Fibroblast of mammary gland (primary cell): Measurements from ENCODE around the gene ASPHD1.

Experiments
- DNase-seq: peaks from one replicate; pipeline ENCODE4 v3.0.0-alpha.2; 2010; ENCODE audit warnings: low read depth
- H3K4me3 ChIP-seq: 2 replicates; pipeline ENCODE4 v1.5.1; 2011; ENCODE audit warnings: low read depth, mild to moderate bottlenecking, low read length, moderate library complexity; ENCODE audit not compliant: control insufficient read depth
- TF ChIP-seq, protein P1 (sequence below): conservative IDR thresholded peaks from 2 replicates; pipeline ENCODE4 v1.5.1; 2011; ENCODE audit warnings: low read depth, low read length, inconsistent platforms; ENCODE audit not compliant: control insufficient read depth, insufficient read depth

Gene ASPHD1

DNA sequence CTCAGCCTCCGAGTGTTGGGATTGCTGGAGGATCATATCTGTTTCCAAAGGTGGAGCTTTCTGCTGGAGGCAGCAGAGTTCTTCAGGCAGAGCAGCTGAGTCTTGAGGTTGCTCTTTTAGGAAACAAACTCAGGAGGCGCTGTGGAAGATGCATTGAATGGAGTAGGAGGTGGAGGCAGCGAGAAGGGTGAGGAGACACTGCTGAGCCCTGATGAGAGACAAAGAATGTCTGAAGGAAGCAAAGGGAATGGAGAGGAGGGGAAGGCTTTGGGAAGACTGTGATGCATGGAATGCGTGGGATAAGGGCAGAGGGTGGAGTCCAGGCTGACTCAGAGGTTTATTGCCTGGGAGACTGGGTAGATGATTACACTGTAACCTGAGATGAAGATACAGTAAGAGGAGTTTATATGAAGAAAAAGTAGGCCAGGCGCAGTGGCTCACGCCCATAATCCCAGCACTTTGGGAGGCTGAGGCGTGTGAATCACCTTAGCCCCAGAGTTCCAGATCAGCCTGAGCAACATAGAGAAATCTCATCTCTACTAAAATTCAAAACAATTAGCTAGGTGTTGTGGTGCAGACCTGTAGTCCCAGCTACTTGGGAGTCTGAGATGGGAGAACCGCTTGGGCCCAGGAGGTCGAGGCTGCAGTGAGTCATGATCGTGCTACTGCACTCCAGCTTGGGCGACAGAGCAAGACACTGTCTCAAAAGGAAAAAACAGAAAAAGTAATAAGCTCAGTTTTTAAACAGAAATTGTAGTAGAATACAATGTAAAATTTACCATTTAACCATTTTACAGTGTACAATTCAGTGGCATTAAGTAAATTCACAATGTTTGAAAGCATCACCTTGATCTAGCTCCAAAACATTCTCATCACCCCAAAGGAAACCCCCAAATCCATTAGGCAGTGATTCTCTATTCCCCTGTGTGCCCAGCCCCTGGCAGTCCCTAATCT is 43.8 kb downstream of the ASPHD1 start:
- H3K4me3 ChIP-seq, result peak overlapping the region; percentile 16
- TF ChIP-seq, protein P1, sequence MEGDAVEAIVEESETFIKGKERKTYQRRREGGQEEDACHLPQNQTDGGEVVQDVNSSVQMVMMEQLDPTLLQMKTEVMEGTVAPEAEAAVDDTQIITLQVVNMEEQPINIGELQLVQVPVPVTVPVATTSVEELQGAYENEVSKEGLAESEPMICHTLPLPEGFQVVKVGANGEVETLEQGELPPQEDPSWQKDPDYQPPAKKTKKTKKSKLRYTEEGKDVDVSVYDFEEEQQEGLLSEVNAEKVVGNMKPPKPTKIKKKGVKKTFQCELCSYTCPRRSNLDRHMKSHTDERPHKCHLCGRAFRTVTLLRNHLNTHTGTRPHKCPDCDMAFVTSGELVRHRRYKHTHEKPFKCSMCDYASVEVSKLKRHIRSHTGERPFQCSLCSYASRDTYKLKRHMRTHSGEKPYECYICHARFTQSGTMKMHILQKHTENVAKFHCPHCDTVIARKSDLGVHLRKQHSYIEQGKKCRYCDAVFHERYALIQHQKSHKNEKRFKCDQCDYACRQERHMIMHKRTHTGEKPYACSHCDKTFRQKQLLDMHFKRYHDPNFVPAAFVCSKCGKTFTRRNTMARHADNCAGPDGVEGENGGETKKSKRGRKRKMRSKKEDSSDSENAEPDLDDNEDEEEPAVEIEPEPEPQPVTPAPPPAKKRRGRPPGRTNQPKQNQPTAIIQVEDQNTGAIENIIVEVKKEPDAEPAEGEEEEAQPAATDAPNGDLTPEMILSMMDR, result peak; percentile 52
- DNase-seq, result peak; percentile 99

DNA sequence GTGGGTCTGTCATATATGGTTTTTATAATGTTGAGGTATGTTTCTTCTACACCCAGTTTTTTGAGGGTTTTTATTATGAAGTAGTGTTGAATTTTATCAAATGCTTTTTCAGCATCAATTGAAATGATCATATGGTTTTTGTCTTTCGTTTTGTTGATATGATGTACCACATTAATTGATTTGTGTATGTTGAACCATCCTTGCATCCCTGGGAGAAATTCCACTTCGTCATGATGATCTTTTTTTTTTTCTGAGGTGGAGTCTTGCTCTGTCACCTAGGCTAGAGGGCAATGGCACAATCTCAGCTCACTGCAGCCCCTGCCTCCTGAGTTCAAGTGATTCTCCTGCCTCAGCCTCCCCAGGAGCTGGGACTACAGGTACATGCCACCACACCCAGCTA is 47.6 kb downstream of the ASPHD1 start:
- no peak for DNase-seq
- TF ChIP-seq, protein P1, result no peak
- no peak overlapping the region for H3K4me3 ChIP-seq

DNA sequence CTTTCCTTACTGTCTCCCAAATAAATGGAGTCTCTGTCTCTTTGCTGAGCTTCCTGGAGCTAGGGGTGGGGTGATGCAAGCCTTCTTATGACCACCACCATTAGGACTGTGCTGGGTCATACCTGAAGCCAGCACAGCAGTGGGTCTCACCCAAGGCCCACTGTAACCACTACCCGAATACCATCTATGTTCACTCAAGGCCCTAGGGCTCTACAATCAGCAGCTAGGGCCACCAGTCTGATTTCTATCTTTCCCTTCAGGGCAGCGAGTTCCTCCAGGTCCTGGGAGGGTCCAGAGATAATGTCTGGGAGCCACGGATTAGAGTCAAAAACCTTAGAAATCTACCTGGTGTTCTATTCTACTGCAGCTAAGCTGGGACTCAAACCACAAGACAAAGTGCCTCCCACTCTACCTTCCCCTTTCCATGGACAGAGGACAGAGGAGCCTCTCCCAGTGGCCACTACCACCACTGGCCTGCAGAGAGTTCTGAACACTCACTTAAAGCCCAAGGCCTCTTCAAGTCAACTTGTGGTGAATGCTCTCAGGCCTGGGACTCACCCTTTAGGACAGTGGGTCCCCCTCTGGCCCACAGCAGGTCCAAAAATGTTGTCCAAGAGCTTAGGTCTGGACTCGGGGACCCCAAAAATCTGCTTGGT is 50.6 kb downstream of the ASPHD1 start:
- no peak overlapping the region for H3K4me3 ChIP-seq
- no peak for DNase-seq
- TF ChIP-seq, protein P1, result no peak

DNA sequence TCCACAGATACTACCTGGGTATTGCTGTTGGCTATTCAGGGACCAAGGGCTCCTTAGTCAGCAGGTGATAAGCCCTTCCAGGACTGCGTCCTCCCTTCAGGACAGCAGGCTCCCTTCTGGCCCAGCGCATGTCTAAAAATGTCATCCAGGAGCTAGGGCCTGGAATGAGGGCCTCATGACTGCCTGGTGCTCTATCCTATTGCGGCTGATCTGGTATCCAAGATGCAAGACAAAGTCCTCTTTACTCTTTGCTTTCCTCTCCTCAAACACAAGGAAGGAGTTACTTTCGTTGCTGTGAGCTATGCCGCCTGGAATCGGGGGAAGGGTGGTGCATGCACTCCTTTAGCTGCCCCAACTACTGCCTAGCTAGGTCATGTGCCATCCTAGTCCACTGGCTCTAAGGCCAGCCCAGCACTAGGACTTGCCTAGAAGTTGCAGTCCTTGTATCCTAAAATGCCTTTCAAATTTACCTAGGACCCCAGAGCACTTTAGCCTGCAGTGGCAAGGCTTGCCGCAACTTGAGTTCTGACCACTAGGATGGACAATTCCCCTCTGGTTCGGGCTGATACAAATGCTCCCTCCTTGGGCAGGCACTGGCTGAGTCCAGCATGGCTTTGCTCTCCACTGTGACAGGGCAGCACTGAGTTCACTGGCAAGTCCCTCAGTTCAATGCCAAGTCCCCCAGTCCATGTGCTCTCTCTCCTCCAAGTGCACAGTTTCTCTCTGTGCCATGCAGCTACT is 51.5 kb downstream of the ASPHD1 start:
- no peak for DNase-seq
- no peak overlapping the region for H3K4me3 ChIP-seq
- TF ChIP-seq, protein P1, result no peak
